Measurements from ENCODE around the gene HS6ST1.
"Not testable (repeated sequence)": the region's sequence is repeated elsewhere in the genome, so short reads cannot be mapped to it uniquely, and the experiment has no call there.

DNA sequence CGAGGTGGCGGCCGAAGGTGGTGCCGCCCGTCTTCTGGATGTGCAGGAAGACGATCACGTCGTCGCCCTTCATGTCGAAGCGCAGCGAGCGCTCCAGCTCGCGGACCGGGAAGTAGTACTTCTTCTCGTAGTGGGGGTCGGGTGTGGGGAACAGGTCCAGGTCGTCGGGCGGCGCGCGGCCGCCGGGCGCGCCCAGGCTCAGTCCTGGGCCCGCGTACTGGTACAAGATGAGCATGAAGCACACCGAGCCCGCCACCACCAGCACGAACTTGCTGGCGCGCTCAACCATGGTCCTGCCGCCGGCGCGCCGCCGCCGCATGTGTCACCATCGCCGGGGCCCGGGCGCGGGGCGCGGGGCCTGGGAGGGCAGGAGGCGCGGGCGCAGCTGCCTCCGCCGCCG lies 423 bp downstream of the HS6ST1 start:
- TF ChIP-seq, protein P1, sequence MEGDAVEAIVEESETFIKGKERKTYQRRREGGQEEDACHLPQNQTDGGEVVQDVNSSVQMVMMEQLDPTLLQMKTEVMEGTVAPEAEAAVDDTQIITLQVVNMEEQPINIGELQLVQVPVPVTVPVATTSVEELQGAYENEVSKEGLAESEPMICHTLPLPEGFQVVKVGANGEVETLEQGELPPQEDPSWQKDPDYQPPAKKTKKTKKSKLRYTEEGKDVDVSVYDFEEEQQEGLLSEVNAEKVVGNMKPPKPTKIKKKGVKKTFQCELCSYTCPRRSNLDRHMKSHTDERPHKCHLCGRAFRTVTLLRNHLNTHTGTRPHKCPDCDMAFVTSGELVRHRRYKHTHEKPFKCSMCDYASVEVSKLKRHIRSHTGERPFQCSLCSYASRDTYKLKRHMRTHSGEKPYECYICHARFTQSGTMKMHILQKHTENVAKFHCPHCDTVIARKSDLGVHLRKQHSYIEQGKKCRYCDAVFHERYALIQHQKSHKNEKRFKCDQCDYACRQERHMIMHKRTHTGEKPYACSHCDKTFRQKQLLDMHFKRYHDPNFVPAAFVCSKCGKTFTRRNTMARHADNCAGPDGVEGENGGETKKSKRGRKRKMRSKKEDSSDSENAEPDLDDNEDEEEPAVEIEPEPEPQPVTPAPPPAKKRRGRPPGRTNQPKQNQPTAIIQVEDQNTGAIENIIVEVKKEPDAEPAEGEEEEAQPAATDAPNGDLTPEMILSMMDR (IDR thresholded peaks at IDR 0.05; ENCODE audit: borderline replicate concordance, extremely low read depth, low read length, poor library complexity, severe bottlenecking) = not testable (repeated sequence)
- not testable (repeated sequence) for TF ChIP-seq EZH2 (IDR thresholded peaks at IDR 0.05; ENCODE audit: borderline replicate concordance, low read depth, low read length, severe bottlenecking)
